ENCODE data around the gene UBE2O.

Gene UBE2O

DNA sequence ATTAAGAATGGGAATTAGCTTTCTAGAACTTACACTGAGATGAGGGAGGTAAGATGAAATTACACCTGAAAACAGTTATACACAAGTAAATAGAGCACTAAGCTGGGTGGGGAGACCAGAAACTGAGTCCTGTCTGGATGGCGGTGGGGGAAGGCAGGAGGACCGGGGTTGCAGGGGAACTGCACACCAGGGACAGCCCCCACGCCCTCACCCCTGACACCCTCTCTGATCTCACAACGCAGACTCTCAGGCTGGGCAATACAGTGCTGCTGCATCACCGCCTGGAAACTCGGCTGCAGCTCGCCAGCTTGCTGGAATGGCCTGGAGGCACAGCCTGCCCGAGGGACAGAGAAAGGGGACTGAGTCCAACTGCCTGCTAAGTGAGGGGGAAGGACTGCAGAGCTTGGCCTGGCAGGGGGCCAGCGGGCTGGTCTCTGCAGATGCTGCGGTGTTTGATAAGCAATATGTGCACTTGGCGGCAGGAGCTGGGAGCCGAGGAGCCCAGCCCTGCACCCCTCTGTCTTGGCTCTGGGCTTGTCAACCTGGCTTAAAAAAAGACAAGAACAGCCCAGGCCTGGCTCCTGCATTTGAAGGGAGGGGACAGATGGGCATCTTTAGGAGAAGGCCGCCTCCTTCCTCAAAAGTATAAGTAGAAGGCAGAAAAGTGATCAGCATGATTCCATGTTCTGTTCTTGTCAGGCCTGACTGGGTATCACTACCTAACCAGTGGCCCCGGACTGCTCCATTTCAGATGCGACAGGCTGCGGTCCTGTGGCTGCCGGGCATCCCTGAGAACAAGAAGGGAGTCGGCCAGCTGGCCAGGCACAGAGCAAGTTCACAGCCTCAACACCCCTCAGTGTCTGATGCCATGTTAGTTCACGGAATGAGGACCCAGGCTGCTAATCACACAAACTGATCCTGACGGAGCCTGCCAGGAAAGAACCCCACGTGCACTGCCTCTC is 38.3 kb downstream of the UBE2O start:
- peak; percentile 90 for DNase-seq (ENCODE audit: low spot score)

DNA sequence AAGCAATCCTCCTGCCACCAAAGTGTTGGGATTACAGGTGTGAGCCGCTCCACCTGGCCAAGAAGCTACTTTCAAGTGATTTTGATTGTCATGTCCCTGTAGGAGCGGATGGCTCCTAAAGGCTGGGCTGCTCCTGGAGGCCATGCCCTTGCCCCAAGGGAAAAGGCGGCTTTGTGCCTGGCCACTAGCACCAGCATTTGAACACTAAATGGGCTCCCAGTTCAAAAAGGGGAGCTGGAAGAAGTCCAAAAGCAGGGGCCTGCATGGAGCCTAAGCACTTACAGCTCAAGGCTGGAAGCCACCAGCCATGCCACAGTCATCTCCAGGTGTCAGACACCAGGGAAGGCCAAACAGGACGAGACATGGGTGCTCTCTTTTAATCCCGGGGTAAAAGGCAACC is 41.7 kb downstream of the UBE2O start:
- DNase-seq (ENCODE audit: low spot score) = no peak

DNA sequence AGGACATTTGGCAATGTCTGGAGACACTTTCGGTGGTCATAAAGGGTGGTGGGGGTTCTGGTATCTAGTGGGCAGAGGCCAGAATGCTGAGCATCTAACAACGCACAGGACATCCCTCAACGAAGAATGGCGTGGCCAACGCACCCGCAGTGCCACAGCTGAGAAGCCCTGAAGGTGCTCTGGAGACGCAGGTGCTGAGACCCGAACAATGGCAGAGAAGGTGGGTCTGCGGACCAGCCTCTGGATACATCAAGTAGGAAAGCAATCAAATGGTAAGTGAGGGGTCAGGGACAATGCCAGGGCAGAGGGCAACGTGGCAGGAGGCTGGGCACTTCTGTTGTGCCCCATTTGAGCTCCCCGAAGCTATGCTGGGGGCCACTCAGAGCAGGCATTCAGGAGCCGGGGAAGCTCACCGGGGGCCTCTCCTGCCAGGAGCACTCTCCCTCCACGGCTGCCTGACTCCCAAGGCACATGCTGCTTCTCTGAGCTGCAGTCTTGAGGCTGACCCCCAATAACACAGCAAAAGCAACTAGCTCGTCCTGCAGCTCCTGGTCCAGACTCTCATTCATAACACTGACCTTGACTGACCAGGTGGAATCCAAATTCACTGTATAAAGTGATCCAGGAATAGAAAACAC is 42.5 kb downstream of the UBE2O start:
- DNase-seq (ENCODE audit: low spot score) = no peak

DNA sequence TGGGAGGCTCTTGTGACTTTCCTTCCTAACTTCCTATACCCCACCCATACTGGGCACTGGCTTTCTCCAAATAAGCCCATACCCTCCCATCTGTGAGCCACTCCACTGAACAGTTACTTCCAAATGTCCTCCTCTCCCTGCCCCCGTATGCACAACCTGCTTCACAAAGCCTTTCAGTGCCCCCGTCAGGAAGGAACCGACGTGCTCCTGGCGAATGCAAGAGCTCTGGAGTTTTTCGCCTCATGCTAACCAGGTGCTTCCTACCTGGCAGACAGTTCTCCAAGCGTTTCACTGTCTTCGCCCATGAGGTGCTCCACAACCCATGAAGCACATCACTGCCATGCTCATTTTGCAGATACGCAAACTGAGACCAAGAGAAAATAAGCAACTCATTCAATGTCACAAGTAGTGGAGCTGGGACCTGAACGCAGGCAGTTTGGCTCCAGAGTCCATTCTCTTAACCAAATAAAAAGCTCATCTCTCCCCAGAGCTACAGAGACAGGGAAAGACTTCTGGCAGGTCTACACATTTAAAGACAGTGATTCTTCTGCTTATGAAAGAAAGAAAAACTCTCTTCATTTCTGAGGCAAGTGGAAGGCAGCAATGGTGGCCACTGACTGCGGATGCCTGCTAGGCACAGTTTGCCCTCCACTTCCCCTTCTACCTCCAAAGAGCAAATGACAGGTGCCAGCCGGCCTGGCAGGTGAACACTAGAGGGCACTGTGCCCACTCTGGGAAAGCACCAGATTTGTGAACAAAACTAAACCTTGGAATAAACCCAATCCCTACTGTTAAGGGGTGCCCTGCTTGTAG is 44.7 kb downstream of the UBE2O start:
- peak; percentile 81 for DNase-seq (ENCODE audit: low spot score)

DNA sequence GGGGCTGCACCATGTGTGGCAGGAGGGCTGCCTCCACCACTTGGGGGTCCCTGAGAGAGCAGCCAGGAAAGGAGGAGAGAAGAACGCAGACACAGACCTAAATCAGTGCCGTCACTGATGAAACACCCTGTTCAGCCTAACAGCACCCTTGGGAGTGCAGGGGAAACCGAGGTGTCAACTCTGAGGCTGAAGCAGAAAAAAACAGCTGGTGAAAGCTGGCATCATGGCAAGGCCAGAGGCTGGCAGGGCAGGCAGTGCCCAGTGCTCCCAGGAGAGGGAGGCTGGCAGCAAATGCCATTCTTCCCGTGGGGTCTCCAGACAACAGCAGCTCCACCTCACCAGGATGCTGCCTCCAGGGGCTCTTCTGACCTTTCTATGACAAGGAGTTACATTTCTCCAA is 45.4 kb downstream of the UBE2O start:
- no peak for DNase-seq (ENCODE audit: low spot score)

DNA sequence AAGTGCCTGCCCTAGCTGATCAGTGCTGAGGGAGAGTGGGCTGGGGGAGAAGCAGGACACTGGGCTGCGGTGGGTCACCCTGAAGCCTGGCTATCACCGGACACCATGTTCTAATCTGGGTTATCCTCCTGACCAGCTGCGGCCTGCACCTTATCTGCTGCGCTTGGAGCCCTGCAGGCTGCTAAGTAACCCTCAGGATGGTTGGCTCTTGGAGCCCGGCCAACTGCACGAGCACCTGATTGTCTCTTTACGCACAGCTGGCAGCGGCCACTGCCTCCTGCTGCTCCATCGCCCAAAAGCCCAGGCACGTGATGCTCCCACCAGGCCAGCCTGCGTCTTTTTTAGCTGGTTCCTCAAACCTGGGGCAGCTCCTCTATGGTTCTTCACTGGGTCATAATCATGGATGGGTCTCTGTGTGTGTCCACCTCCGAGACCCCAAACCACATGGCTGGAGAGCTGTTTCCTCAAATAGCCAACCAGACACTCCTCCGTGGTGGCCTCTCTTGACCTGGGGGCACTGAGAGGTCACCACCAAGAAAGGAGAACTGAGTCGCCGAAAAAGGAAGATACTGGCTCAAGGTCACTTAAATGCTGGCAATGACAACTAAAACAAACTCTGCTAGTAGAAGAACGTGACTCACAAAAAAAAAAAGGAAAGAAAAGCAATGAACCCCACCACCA is 46.8 kb downstream of the UBE2O start:
- DNase-seq (ENCODE audit: low spot score) = peak; percentile 84

DNA sequence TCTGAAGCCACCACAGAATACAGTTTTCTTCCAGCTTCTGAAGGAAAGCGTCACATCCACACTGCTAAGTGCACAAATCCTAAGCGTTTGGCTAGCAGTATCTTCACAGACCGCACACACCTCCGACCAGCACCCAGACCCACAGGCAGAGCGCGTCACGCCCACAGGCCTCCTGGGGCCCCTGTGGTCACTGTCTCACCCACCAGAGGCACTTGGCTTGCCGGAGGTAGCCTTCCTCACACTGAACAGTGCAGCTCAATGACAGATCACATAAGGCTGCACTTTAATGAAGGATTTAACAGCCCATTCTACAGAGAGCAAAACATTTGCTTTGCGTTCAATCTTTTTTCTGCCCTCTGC is 47.4 kb downstream of the UBE2O start:
- no peak for DNase-seq (ENCODE audit: low spot score)

DNA sequence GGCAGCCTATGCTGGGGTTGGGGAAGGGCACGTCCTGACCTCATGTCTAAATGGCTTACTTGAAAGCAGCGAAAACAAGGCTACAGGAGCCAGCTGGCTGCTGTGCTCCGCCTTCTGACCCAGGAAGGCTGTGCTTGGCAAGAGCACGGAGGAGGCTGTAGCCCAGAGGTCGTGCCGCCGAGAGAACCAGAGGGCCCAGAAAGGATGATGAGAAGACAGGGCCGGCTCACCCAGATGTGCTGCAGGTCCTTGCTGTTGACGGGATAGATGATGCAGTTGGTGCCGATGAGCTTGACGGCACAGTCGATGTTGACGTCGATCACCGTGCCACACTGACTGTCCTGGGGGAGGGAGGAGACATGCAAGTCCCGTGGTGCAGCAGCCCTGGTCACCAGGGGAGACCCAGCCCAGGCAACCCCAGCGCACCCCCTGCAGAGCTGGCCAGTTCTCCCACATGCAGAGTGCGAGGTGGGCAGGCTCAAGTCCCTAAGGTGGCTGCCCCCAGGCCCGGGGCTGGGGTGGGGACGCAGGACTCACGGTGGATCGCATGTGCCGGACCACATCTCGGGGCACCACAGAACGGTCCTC is 47.9 kb downstream of the UBE2O start:
- no peak for DNase-seq (ENCODE audit: low spot score)

DNA sequence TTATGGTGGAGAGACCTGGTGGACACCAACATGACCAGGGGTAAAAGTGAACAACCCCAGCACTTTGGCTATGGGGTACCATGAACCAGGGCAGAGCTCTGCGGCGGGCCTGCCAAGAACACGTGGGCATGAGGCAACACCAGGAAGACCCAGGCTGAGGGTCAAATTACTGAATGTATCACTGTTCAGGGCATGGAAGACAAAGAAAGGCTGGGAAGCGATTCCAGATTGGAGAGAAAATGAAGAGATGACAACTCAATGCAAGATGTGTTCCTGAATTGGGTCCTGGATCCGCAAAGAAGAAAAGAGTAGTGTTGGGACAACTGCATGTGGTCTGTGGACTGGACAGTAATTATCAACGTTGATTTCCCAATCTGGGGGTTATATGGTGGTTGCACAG is 48.7 kb downstream of the UBE2O start:
- no peak for DNase-seq (ENCODE audit: low spot score)

DNA sequence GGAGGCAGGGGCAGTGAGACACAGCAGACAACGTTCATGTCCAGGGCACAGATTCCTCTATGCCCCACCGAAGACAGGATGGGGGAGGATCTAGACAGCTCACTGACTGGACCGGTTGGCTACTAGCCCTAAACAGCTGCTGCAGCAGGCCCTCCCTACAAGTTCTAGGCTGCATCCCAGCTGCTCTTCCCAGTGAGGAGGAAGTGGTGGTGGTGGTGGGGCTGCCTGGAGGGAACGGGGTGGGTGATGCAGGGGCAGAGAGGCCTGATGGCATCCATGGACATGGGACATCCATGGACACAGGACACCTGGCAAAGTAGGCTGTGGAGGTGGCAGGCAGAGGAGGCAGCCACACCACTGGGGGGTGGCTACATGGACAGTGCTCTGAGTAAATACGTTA is 50.2 kb downstream of the UBE2O start:
- no peak for DNase-seq (ENCODE audit: low spot score)

DNA sequence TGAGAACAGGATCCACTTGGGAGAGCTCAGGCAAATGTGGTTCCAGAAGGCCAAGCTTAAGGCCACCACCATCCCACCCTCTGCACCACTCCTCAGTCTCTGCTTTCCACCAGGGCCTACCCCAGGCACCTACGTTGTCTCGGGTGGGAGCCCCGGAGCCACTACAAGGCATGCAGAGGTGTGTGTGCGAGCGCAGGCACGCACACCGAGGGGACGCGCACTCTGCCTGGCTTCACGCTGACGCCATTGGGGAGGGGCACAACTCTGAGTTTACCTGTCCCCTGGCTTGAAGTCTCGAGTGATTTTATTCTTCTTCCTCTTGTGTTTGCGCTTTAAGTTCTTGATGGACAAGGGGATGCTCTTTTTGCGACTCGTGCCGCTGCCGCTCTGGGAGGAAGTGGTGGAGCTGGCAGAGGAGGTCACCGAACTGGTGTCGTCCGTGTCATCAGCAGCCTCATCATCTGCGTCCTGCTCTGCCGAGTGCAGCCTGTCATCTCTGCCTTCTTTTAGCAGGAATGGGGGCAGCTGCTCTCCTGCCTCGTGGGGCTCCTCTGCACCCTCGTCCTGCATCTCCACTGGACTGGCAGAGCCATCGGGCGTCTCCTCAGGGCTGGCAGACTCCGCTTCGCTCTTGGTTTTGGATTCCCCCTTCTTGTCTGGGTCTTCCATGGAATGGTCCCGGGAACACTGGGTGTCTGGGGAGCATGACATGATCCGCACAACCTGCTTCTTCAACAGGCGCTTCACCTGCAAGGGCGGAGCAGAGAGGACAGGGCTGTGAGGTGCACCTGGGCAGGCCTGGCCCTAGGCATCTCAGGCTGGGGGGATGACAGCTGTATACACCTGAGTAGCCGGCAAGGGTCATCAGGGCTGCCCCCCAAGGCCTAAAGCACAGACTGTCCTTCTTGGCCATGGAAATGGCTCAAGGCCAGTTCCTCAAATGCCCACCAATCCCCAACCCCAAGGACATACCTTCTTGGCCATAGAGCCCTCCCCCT is 53.5 kb downstream of the UBE2O start:
- no peak for DNase-seq (ENCODE audit: low spot score)

DNA sequence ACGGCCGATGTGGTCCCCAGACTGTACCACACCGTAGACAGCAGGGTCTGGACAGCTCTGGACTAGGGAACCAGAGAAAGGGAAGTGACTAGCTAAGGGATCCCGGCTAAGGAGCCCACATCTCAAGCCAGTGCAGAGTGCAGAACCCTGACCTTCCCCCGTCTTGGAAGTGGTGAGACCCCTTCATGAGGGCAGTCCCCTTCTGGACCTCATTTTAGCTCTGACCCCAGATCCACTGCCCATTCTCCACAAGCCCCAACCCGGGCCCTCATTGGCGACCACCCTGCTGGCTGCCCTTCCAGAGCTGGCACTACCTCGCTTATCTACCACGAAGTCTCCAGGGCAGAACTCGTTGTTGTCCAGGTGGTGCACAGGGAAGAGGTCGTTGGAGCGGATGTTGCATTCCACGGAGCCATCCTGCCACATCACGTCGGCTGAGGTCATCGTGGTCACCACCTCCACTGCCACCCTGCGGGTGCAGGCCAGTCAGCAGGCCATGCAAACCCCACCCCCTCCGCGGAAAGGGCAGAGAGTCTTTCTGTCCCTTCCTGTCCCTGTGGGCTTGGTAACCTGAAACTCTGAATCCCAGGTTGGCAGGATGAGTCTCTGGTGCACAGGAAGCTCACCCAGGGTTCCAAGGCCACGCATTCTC is 54.3 kb downstream of the UBE2O start:
- DNase-seq (ENCODE audit: low spot score) = no peak

DNA sequence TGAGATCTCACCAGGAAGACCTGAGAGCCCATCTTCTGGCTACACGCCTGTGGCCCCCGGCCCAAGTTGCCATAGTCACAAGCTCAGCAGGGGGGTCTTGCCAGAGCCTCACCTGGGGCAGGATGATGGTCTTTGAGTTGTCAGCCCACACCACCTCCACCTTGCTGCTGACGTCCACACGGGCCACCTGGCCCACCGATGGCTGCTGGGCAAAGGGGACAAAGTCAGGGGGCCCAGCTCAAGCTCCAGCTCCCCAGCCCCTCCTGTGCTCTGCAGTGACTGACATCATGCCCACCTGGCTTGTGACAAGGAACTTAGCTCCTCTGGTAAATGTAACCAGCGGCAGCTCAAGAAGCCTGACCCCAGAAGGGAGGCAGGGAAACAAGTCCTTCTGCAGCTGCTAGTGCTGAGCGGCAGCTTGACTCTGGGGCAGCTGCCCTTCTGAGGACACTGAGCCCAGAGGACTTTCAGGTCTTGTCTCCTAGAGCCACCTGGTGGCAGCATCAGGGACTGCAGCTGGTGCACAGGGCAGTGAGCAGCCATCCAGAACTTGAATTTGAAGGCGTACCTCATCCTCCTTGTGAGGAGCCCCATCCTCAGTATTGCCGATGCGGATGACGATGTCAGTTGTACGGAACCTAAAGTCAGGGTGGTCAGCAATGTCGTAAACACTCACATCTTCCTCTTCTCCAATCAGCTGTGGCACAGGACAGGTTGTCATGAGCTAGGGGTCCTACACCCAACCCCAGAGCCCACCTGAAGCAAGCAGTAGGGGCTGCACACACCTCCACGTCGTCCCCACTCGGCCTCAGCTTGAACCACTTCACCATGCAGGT is 55.0 kb downstream of the UBE2O start:
- DNase-seq (ENCODE audit: low spot score) = peak; percentile 88

DNA sequence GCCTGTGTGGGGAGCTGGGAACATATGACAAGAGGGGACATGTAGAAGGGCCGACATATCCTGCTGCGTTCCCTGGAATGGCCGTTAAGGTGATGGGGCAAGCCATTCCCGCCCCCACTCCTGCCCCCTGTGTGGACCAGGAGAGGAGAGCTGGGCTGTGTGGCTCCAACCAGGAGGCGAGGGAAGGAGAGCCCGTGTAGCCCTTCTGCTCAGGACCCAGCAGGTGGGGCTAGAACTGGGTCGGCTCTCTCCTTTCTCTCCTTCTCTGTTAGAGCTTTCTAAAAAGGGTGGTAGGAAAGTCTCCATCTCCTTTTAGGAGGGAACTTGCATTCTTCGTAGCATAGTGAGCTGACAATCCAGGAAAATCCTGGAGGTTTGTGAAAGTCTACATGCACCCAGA is 55.8 kb downstream of the UBE2O start:
- DNase-seq (ENCODE audit: low spot score) = no peak

DNA sequence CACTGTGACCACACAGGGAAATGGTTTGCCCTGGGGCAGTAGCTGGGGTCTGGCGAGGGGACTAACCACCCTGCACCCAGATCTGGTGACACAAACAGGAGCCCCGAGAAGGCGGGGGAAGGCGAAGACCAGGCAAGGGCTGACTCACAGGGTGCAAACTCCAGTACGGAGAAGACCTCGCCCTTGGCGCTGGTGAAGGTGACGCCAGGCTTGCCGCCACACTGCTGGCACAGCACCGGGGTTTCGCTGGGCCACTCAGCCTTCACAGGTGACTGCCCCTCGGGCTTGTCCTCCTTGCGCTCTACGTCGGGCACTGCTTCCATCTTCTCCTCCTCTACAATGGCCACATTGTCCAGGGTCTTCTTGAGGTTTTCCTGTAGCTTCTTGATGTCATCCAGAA is 57.0 kb downstream of the UBE2O start:
- no peak for DNase-seq (ENCODE audit: low spot score)

DNA sequence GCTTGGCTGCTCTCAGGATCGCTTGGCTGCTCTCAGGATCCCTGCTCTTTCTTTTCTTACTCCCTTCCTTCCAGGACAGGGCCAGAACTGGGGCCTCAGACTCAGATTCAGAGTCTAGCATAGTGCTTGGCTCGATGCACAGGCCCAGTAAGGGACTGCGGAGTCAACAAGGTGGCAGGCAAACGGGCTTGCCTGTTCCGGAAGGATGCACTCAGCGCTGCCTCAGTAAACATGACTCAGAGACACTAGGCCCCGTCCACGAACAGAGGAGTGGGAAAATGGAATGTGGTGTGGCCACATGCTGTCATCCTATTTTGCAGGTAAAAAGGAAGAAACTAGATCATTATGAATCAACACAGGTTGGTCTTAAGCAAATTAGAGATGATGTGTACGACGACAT is 58.8 kb downstream of the UBE2O start:
- no peak for DNase-seq (ENCODE audit: low spot score)

DNA sequence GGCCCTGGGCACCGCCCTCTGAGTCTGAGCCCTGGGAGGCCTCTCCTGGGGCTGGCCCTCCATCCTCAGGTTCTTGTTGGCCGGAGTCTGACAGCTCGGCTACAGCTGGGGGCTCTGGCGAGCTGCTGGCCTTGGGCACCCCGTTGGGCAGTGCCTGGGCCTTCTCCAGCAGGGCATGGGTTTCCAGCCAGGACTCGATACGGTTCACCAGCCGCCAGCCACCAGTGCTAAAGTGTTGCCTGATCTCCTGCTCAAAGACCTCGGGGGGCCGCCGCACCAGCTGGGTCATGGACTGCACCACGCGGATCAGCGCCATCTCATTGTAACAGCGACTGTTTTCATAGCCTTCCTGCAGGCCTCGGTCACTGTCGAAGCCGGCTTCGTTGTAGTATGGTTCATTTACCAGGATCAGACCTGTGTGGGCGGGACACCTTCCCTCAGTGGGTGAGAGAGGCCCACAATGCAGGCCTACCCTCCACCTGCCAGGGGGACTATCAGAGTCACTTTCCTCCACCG is 61.7 kb downstream of the UBE2O start:
- no peak for DNase-seq (ENCODE audit: low spot score)

DNA sequence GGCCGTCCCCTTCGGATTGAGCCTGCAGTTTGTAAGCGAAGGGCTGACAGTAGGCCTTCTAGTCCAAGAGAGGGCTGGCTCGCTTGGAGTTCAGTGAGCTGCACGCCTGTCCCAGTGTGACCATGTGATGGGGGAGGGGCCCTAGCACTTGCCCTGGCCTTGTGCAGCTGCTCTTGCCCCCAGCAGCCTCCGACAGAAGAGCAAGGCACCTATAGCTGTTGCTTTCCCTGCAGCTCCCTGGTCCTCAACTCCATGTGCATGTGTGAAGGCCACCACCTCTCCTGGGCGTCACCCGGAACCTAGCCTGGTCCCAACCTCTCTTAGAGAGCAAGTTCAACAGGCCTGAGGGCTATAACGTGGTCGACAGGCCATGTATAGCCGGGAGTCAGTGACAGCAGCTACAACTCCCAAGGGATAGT is 62.9 kb downstream of the UBE2O start:
- DNase-seq (ENCODE audit: low spot score) = no peak
